ENCODE results near the gene UTF1.

- TF ChIP-seq CTCF (IDR thresholded peaks at IDR 0.05 in 2 of 3, conservative IDR thresholded peaks at IDR 0.05 in 1 of 3; ENCODE audit: insufficient read depth in 2 of 3, low read depth in 1 of 3, low read length in 3 of 3) = no peak
- no peak for TF ChIP-seq EHMT2 (IDR thresholded peaks at IDR 0.05)
These were observed 44.1 kb upstream of the UTF1 start for GRCh38 chr10:133185916-133186315.

Data from K562 (cell line).